Measurements from ENCODE around the gene ECT2. TPM values are rescaled to one million over a fixed set of nuclear protein-coding genes. Genes with fewer than 3 reads are reported as not detected.

Gene ECT2
- total RNA-seq, 1 donor from 2014 or later, result 11.5 TPM

DNA sequence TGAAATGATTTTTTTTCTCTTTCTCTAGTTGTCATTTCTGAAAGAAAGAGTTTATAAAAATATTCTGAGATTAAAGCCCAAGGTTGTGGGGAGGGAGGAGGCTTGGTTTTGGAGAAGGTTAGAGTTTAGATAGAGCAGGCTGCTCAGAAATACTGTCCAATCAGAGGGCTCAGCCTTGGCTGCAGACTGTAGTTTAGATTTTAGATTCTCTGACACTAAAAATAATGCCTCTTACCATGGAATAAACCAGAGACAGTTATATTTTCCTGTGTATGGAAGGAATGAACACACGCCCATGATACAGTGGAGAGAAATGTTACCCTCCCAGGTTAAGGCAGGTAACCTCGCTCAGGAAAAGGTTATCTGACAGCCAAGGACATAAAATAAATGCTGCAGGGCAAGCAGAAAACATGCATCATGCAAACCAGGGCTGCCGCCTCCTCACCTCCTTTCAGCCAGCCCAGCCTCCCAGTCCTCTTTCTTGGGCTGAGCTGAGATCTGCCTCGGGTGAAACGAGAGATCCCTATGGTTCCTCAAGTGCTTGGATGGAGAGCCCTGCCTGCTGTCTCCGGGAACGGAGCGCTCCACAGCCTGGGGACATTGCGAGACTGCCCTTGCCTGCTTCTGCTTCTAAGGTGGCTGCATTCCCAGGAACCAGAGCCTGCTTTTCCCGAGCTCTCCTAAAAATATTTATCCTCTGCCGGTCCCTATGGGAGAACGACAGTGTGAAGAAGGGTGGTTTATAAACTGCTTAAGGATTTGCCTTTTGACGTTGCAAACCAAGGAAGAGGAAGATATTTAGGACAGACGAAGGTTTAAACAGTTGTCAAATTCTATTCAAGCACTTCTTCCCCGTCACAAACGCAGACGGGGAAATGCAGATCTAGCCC is 40.5 kb upstream of the ECT2 start:
- H3K27me3 Mint-ChIP-seq (ENCODE audit: unreplicated experiment), result no peaks in the 10 kb centered on the region
- peak overlapping the region; percentile 90 for H3K4me3 Mint-ChIP-seq (ENCODE audit: unreplicated experiment)
- peak; percentile 54 for DNase-seq
- H3K4me1 Mint-ChIP-seq (ENCODE audit: low read depth, unreplicated experiment), result no peaks in the 10 kb centered on the region
- TF ChIP-seq, protein P1, sequence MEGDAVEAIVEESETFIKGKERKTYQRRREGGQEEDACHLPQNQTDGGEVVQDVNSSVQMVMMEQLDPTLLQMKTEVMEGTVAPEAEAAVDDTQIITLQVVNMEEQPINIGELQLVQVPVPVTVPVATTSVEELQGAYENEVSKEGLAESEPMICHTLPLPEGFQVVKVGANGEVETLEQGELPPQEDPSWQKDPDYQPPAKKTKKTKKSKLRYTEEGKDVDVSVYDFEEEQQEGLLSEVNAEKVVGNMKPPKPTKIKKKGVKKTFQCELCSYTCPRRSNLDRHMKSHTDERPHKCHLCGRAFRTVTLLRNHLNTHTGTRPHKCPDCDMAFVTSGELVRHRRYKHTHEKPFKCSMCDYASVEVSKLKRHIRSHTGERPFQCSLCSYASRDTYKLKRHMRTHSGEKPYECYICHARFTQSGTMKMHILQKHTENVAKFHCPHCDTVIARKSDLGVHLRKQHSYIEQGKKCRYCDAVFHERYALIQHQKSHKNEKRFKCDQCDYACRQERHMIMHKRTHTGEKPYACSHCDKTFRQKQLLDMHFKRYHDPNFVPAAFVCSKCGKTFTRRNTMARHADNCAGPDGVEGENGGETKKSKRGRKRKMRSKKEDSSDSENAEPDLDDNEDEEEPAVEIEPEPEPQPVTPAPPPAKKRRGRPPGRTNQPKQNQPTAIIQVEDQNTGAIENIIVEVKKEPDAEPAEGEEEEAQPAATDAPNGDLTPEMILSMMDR (IDR thresholded peaks at IDR 0.05; ENCODE audit: partially characterized antibody, unreplicated experiment), result no peak
- H3K27ac Mint-ChIP-seq (ENCODE audit: unreplicated experiment), result peak overlapping the region; percentile 12
- no peaks in the 10 kb centered on the region for H3K36me3 Mint-ChIP-seq (ENCODE audit: unreplicated experiment)
- H3K9me3 Mint-ChIP-seq (ENCODE audit: unreplicated experiment), result no peaks in the 10 kb centered on the region

DNA sequence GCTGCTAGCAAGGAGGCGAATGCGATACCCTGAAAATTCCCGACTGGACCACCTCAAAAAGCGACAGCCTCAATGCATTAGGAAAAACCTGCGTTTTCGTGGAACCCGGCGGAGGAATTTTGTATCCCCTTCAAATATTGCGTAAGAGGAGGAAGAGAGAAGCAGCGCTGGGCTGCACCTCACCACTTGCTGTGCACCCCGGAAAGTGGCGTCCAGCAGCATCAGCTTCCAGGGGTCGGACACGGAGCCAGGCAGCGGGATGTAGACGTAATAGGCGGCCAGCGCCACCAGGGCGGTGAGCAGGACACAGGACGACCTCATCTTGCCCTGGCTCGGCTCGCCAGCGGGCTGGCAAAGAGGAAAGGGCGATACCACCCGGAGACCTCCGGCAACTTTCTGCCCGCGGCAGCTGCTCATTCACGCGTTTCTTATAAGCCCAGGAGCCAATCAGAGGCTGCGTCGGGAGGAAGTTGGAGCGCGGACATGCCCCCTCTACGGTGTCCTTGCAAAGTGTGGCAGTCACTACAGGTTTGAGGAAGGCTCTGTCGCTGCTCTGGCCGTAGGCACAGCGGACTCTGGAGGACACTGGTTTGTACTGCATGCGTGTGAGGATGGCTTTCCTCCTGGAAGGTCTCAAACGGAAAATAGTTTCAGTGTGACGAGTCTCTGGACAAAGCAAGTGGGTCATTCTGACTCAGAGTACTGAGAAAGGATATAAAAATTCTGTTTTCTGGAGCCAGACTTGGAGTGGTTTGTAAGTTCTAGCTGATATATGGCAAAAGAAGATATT is 39.7 kb upstream of the ECT2 start, which contains the start of gene NCEH1:
TSS of gene NCEH1 (minus strand) at position 404 of the 790 bp plus-strand sequence. CDS start at position 321, 83 bp downstream.
- no peaks in the 10 kb centered on the region for H3K36me3 Mint-ChIP-seq (ENCODE audit: unreplicated experiment)
- H3K4me3 Mint-ChIP-seq (ENCODE audit: unreplicated experiment), result peak within 1 kb of the TSS; percentile 90
- no peaks in the 10 kb centered on the region for H3K4me1 Mint-ChIP-seq (ENCODE audit: low read depth, unreplicated experiment)
- no peaks in the 10 kb centered on the region for H3K27me3 Mint-ChIP-seq (ENCODE audit: unreplicated experiment)
- no peaks in the 10 kb centered on the region for H3K9me3 Mint-ChIP-seq (ENCODE audit: unreplicated experiment)
- H3K27ac Mint-ChIP-seq (ENCODE audit: unreplicated experiment), result peak within 1 kb of the TSS; percentile 24
- TF ChIP-seq, protein P1 (IDR thresholded peaks at IDR 0.05; ENCODE audit: partially characterized antibody, unreplicated experiment), result peak; percentile 68
- peak; percentile 78 for DNase-seq

DNA sequence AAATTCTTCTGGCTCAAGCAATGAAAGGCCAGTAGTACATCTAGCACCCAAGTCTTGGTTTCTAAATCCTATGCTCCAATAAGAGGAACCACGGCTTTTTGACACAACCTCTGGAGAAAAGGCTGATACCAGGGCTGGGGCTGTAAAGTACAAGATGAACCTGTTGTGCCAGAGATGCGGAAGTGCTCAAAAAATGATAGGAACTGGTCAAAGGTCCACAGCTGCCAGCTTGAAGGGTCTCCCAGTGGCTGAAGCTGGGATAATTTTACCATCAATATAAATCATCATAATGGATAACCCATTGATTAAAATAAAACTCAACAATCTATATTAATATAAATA is 39.1 kb upstream of the ECT2 start:
- Mint-ChIP-seq H3K4me3 (ENCODE audit: unreplicated experiment) (peak overlapping the region; percentile 90), H3K4me1 (ENCODE audit: low read depth, unreplicated experiment) (no peaks in the 10 kb centered on the region), H3K9me3 (ENCODE audit: unreplicated experiment) (no peaks in the 10 kb centered on the region), H3K27ac (ENCODE audit: unreplicated experiment) (no peak overlapping the region), H3K36me3 (ENCODE audit: unreplicated experiment) (no peaks in the 10 kb centered on the region), H3K27me3 (ENCODE audit: unreplicated experiment) (no peaks in the 10 kb centered on the region)
- DNase-seq, result no peak
- TF ChIP-seq, protein P1 (IDR thresholded peaks at IDR 0.05; ENCODE audit: partially characterized antibody, unreplicated experiment), result no peak

DNA sequence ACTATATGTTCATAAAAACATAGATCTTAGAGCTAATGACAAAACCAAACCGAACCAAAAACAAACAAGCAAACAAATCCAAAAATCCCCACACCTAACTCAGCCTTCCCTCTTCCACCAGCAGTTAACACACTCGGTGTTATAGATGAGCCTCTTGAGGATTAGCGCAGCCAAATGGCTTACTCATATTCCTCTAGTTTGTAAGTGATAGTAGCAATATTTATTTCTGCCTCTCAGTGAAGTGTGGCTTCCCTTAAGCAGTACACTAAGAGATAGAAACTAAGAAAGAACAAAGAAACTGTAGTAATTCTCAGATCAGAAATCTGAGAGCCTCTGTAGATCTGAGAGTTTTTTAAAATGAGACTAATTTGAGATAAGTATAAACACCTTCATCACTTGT is 37.2 kb upstream of the ECT2 start:
- H3K4me1 Mint-ChIP-seq (ENCODE audit: low read depth, unreplicated experiment), result no peaks in the 10 kb centered on the region
- no peaks in the 10 kb centered on the region for H3K9me3 Mint-ChIP-seq (ENCODE audit: unreplicated experiment)
- H3K27me3 Mint-ChIP-seq (ENCODE audit: unreplicated experiment), result no peaks in the 10 kb centered on the region
- no peak for DNase-seq
- TF ChIP-seq, protein P1 (IDR thresholded peaks at IDR 0.05; ENCODE audit: partially characterized antibody, unreplicated experiment), result no peak
- no peak overlapping the region for H3K27ac Mint-ChIP-seq (ENCODE audit: unreplicated experiment)
- H3K4me3 Mint-ChIP-seq (ENCODE audit: unreplicated experiment), result no peak overlapping the region
- H3K36me3 Mint-ChIP-seq (ENCODE audit: unreplicated experiment), result no peaks in the 10 kb centered on the region

All from glutamatergic neuron (in vitro differentiated cells).